Lung microvascular endothelial cell (primary cell): ENCODE measurements around the gene LSM7. TPM values are rescaled to one million over a fixed set of nuclear protein-coding genes. Genes with fewer than 3 reads are reported as not detected.
A peak's percentile ranks its signal among the peaks of the same experiment; 100 is the strongest.

ENCODE experiments used
- DNase-seq, 2 donors: peaks; one replicate each; pipeline versions ENCODE4 v3.0.0 to v3.0.0-alpha.2; 2010; ENCODE audit warnings: low read depth in 2 of 2
- total RNA-seq: library from RNA; depleted of rRNA; stranded (reverse); fragments of >200 nt; gene quantifications from 2 replicates; pipeline ENCODE4 v1.2.1, GENCODE V29; 2014

The LSM7 gene
- total RNA-seq, 1 donor from 2014 or later: 79.4 TPM

GRCh38 chr19:2338751-2339643 is 10.6 kb upstream of the LSM7 start:
- DNase-seq: no peak

- DNase-seq: no peak
These were observed 9.7 kb upstream of the LSM7 start for GRCh38 chr19:2338055-2338615.

GRCh38 chr19:2337329-2337707 is 8.9 kb upstream of the LSM7 start:
- DNase-seq: peak in 1 of 2 donors; percentile 79

GRCh38 chr19:2336528-2337328 is 8.3 kb upstream of the LSM7 start:
- DNase-seq: no peak

- no peak for DNase-seq
These were observed 7.5 kb upstream of the LSM7 start for GRCh38 chr19:2335848-2336247.

GRCh38 chr19:2334986-2335846 is 6.8 kb upstream of the LSM7 start:
- no peak for DNase-seq

- no peak for DNase-seq
These were observed 6.0 kb upstream of the LSM7 start for GRCh38 chr19:2334426-2334825.

GRCh38 chr19:2333807-2334211 is 5.4 kb upstream of the LSM7 start:
- peak in 1 of 2 donors; percentile 50 for DNase-seq

GRCh38 chr19:2333027-2333806 is 4.8 kb upstream of the LSM7 start:
- no peak for DNase-seq

- DNase-seq: peak in 1 of 2 donors; percentile 61
These were observed 4.1 kb upstream of the LSM7 start for GRCh38 chr19:2332341-2333026.

- DNase-seq: no peak
These were observed 3.3 kb upstream of the LSM7 start for GRCh38 chr19:2331601-2332246.

GRCh38 chr19:2330632-2331284 is 2.4 kb upstream of the LSM7 start:
- no peak for DNase-seq

- DNase-seq: no peak
These were observed 1.9 kb upstream of the LSM7 start for GRCh38 chr19:2330255-2330631.

- DNase-seq: no peak
These were observed 1.1 kb upstream of the LSM7 start for GRCh38 chr19:2329501-2329916.

- no peak for DNase-seq
These were observed 728 bp upstream of the LSM7 start for GRCh38 chr19:2329149-2329478.

- DNase-seq: peak; percentile 86 to 92
These were observed 499 bp downstream of the LSM7 start for GRCh38 chr19:2327773-2328400.

GRCh38 chr19:2326699-2327360 is 1.6 kb downstream of the LSM7 start:
- no peak for DNase-seq
